IMR-90 (cell line): ENCODE data around the gene MRAP2. TPM values are rescaled to one million over a fixed set of nuclear protein-coding genes. Genes with fewer than 3 reads are reported as not detected.

Experiments
- ATAC-seq: fragments of 200-7000 bp; cut with Tn5 transposase; 2 replicates; pipeline ENCODE4 v1.9.1; 2020; ENCODE audit warnings: low read depth, mild to moderate bottlenecking, moderate library complexity
- BruUV-seq: library from RNA; stranded (reverse); fragments of 400-500 nt; replicated peaks from 2 replicates; lab custom pipeline; 2021; lab: Mats Ljungman, UMichigan
- CTCF ChIA-PET: fragments of 300-600 bp; formaldehyde crosslinking; extraction: SDS; loops from one replicate; lab custom pipeline; 2021; ENCODE audit warnings: antibody characterized with exemption; lab: Yijun Ruan, JAX
- POLR2A ChIA-PET: fragments of 300-600 bp; sonication (Branson Sonifier 250); formaldehyde crosslinking; loops from one replicate; lab custom pipeline; 2022; ENCODE audit warnings: antibody characterized with exemption; ENCODE audit not compliant: unreplicated experiment; lab: Charles Lee
- DNase-seq: peaks from one replicate; pipeline ENCODE4 v3.0.0; 2013
- H2AFZ ChIP-seq: replicated peaks from 2 replicates; pipeline ENCODE3; 2013; ENCODE audit warnings: low read length, mild to moderate bottlenecking; ENCODE audit not compliant: poor library complexity
- H2AK5ac ChIP-seq: 2 replicates; pipeline ENCODE4 v1.6.1; 2013; ENCODE audit warnings: low read depth, low read length, inconsistent platforms
- H2AK9ac ChIP-seq: replicated peaks from 2 replicates; pipeline ENCODE3; 2013; ENCODE audit warnings: mild to moderate bottlenecking, low read depth, low read length, moderate library complexity; ENCODE audit not compliant: poor library complexity
- H2BK120ac ChIP-seq: 2 replicates; pipeline ENCODE4 v1.6.1; 2013; ENCODE audit warnings: low read depth, low read length, inconsistent platforms
- H2BK15ac ChIP-seq: 3 replicates; pipeline ENCODE4 v1.6.1; 2013; ENCODE audit warnings: low read depth, low read length, inconsistent platforms
- H2BK20ac ChIP-seq: 2 replicates; pipeline ENCODE4 v1.6.1; 2013; ENCODE audit warnings: low read depth, mild to moderate bottlenecking, inconsistent platforms, low read length, moderate library complexity
- H2BK5ac ChIP-seq: 2 replicates; pipeline ENCODE4 v1.6.1; 2013; ENCODE audit warnings: mild to moderate bottlenecking, low read depth, low read length, inconsistent platforms; ENCODE audit not compliant: poor library complexity, severe bottlenecking
- H3K14ac ChIP-seq: replicated peaks from 2 replicates; pipeline ENCODE4 v1.6.1; 2013; ENCODE audit warnings: low read depth, low read length, inconsistent platforms
- H3K18ac ChIP-seq: 2 replicates; pipeline ENCODE4 v1.6.1; 2013; ENCODE audit warnings: low read depth, low read length, control low read depth
- H3K23ac ChIP-seq: 2 replicates; pipeline ENCODE4 v1.6.1; 2013; ENCODE audit warnings: low read depth, low read length, inconsistent platforms
- H3K27ac ChIP-seq: 2 replicates; pipeline ENCODE4 v1.5.1; 2013; ENCODE audit warnings: mild to moderate bottlenecking, control low read depth, low read length; ENCODE audit not compliant: insufficient read depth
- H3K27me3 ChIP-seq: 2 replicates; pipeline ENCODE4 v1.6.1; 2013; ENCODE audit warnings: low read length; ENCODE audit not compliant: control insufficient read depth, insufficient read depth
- H3K36me3 ChIP-seq: 2 replicates; pipeline ENCODE4 v1.6.1; 2013; ENCODE audit warnings: low read length, mixed read lengths; ENCODE audit not compliant: control insufficient read depth, insufficient read depth
- H3K4ac ChIP-seq: 2 replicates; pipeline ENCODE4 v1.6.1; 2013; ENCODE audit warnings: low read depth, low read length, inconsistent platforms
- H3K4me1 ChIP-seq: 2 replicates; pipeline ENCODE4 v1.6.1; 2013; ENCODE audit warnings: low read length, mixed read lengths; ENCODE audit not compliant: control insufficient read depth, insufficient read depth
- H3K4me2 ChIP-seq: 2 replicates; pipeline ENCODE4 v1.6.1; 2013; ENCODE audit warnings: low read depth, mild to moderate bottlenecking, control low read depth, low read length, moderate library complexity
- H3K4me3 ChIP-seq: 2 replicates; pipeline ENCODE4 v1.5.1; 2013; ENCODE audit warnings: low read depth, mild to moderate bottlenecking, control low read depth, low read length, moderate library complexity; ENCODE audit not compliant: insufficient read depth
- H3K56ac ChIP-seq: 2 replicates; pipeline ENCODE4 v1.6.1; 2013; ENCODE audit warnings: low read length, inconsistent platforms; ENCODE audit not compliant: insufficient read depth; ENCODE audit errors: extremely low read depth
- H3K79me1 ChIP-seq, 2 experiments: 2 replicates each; pipeline ENCODE4 v1.6.1; 2013; ENCODE audit warnings: low read length in 2 of 2, inconsistent platforms in 1 of 2, low read depth in 1 of 2
- H3K9ac ChIP-seq: 2 replicates; pipeline ENCODE4 v1.6.1; 2013; ENCODE audit warnings: low read depth, low read length, control low read depth
- H3K9me1 ChIP-seq: 2 replicates; pipeline ENCODE4 v1.6.1; 2013; ENCODE audit warnings: low read length, inconsistent platforms; ENCODE audit not compliant: insufficient read depth
- H3K9me3 ChIP-seq: 2 replicates; pipeline ENCODE4 v1.6.1; 2013; ENCODE audit warnings: low read length; ENCODE audit not compliant: control insufficient read depth, insufficient read depth
- H4K20me1 ChIP-seq: 2 replicates; pipeline ENCODE4 v1.6.1; 2013; ENCODE audit warnings: low read length, inconsistent platforms; ENCODE audit not compliant: insufficient read depth
- H4K5ac ChIP-seq: 2 replicates; pipeline ENCODE4 v1.6.1; 2013; ENCODE audit warnings: mild to moderate bottlenecking, low read depth, low read length, control low read depth
- H4K8ac ChIP-seq, 2 experiments: 2 replicates each; pipeline ENCODE4 v1.6.1; 2013; ENCODE audit warnings: low read depth in 2 of 2, low read length in 2 of 2, control low read depth in 1 of 2, inconsistent platforms in 1 of 2
- H4K91ac ChIP-seq: 2 replicates; pipeline ENCODE4 v1.6.1; 2013; ENCODE audit warnings: low read depth, low read length, inconsistent platforms; ENCODE audit not compliant: insufficient read depth
- BHLHE40 ChIP-seq: fragments of 150-350 bp; IDR thresholded peaks from 2 replicates; pipeline ENCODE4 v1.6.1; 2016; ENCODE audit warnings: mild to moderate bottlenecking, low read depth, low read length
- NFE2L2 ChIP-seq: fragments of 150-350 bp; IDR thresholded peaks from 2 replicates; pipeline ENCODE4 v1.6.1; 2016; ENCODE audit warnings: low read depth, mild to moderate bottlenecking, low read length
- WGBS, 2 experiments: methylation state at CpG; one replicate each; pipeline versions ENCODE4 v1.1.5 to v1.1.7; 2013; ENCODE audit warnings: missing lambda C conversion rate in 2 of 2; ENCODE audit not compliant: insufficient read length in 1 of 2; ENCODE audit errors: extremely low coverage in 2 of 2; 5-methylcytosine and 5-hydroxymethylcytosine counted together
- dilution Hi-C: fragments of 300-500 bp; cut with HindIII; formaldehyde crosslinking; loops from one replicate; pipeline ENCODE4 v1.14.3; 2018; ENCODE audit warnings: low sequenced_read_pairs; ENCODE audit not compliant: unreplicated experiment
- in situ Hi-C: fragments of 300-500 bp; cut with MboI; formaldehyde crosslinking; loops from 3 replicates; pipeline ENCODE4 v1.14.3; 2019; ENCODE audit warnings: low sequenced_read_pairs, inconsistent platforms, mixed read lengths
- intact Hi-C: fragments of 100-400 bp; cut with micrococcal nuclease; formaldehyde crosslinking; loops from 2 replicates; pipeline ENCODE4 v1.10.0; 2022
- polyA plus RNA-seq, 3 experiments: library from polyadenylated mRNA; depleted of rRNA; stranded (reverse); fragments of >200 nt; gene quantifications; 2 replicates each; pipeline ENCODE4 v1.2.3, GENCODE V29; 2012; ENCODE audit warnings: low replicate concordance in 1 of 3
- total RNA-seq: library from RNA; depleted of rRNA; stranded (reverse); fragments of >200 nt; gene quantifications from 2 replicates; pipeline ENCODE4 v1.2.3, GENCODE V29; 2012
- TF ChIP-seq, protein P1 (sequence below): conservative IDR thresholded peaks from 2 replicates; pipeline ENCODE4 v1.5.1; 2012; ENCODE audit warnings: mild to moderate bottlenecking, low read depth, low read length, improper control_type of control experiment

The MRAP2 gene
- total and polyA plus RNA-seq, 2 of the 4 experiments (the other 2 are of a cell fraction): 0.03 TPM; not detected in 1

DNA sequence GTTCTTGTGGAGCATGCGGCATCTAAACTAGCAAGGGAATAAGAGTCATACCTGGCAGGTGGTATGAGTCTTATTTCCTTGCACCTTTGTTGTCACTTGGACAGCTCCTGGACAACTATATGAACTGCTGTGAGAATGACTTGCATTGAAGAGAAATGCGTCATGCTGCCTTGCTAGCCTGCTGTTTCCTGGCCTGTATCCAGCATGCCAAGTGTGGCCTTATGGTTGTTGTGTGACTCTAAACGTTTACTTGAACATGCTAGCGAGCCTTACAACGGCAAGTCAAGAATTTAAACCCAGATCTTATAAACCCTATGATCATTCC is 103.4 kb downstream of the MRAP2 start:
- H3K27me3 ChIP-seq: no peaks in the 10 kb centered on the region
- intact Hi-C loops: no loop called here
- H2BK120ac ChIP-seq: no peak overlapping the region
- no peak overlapping the region for H2BK20ac ChIP-seq
- ATAC-seq: peak; percentile 14; the same call in 1 of the 2 replicates
- ChIA-PET POLR2A (no interaction called here), CTCF (no interaction called here)
- H3K9me1 ChIP-seq: no peaks in the 10 kb centered on the region
- H3K18ac ChIP-seq: no peak overlapping the region
- H3K23ac ChIP-seq: no peak overlapping the region
- H3K4ac ChIP-seq: no peak overlapping the region
- H3K4me1 ChIP-seq: no peaks in the 10 kb centered on the region
- TF ChIP-seq NFE2L2 (peak; percentile 36; the same call in 1 of the 2 replicates), BHLHE40 (no peak)
- TF ChIP-seq, protein P1, sequence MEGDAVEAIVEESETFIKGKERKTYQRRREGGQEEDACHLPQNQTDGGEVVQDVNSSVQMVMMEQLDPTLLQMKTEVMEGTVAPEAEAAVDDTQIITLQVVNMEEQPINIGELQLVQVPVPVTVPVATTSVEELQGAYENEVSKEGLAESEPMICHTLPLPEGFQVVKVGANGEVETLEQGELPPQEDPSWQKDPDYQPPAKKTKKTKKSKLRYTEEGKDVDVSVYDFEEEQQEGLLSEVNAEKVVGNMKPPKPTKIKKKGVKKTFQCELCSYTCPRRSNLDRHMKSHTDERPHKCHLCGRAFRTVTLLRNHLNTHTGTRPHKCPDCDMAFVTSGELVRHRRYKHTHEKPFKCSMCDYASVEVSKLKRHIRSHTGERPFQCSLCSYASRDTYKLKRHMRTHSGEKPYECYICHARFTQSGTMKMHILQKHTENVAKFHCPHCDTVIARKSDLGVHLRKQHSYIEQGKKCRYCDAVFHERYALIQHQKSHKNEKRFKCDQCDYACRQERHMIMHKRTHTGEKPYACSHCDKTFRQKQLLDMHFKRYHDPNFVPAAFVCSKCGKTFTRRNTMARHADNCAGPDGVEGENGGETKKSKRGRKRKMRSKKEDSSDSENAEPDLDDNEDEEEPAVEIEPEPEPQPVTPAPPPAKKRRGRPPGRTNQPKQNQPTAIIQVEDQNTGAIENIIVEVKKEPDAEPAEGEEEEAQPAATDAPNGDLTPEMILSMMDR: no peak
- H4K8ac ChIP-seq: no peak overlapping the region
- no peak overlapping the region for H3K9ac ChIP-seq
- H2BK5ac ChIP-seq: no peak overlapping the region
- dilution Hi-C loops: no loop called here
- H3K56ac ChIP-seq: no peak overlapping the region
- peak; percentile 81 for DNase-seq
- no peak overlapping the region for H3K14ac ChIP-seq
- in situ Hi-C loops: no loop called here
- no peaks in the 10 kb centered on the region for H3K36me3 ChIP-seq
- H4K91ac ChIP-seq: no peak overlapping the region
- H3K9me3 ChIP-seq: no peaks in the 10 kb centered on the region; the same call in 1 of the 2 replicates
- BruUV-seq: no TSS peak
- no peak overlapping the region for H2AK5ac ChIP-seq
- no peak overlapping the region for H3K4me2 ChIP-seq
- H2BK15ac ChIP-seq: no peak overlapping the region
- no peak overlapping the region for H4K5ac ChIP-seq
- WGBS, 2 experiments: no CpG with 5 or more reads among the region's 5 CpGs
- no peaks in the 10 kb centered on the region for H3K79me1 ChIP-seq
- no peaks in the 10 kb centered on the region for H4K20me1 ChIP-seq
- no peak overlapping the region for H3K27ac ChIP-seq
- no peak overlapping the region for H3K4me3 ChIP-seq
- no peak overlapping the region for H2AK9ac ChIP-seq
- H2AFZ ChIP-seq: no peak overlapping the region
